Measurements from ENCODE around the gene SLC25A13.

Gene SLC25A13

GRCh38 chr7:96085953-96086352 is 235.9 kb downstream of the SLC25A13 start:
- no peak for FAIRE-seq

GRCh38 chr7:96084881-96085553 is 236.9 kb downstream of the SLC25A13 start:
- FAIRE-seq = no peak

DNA sequence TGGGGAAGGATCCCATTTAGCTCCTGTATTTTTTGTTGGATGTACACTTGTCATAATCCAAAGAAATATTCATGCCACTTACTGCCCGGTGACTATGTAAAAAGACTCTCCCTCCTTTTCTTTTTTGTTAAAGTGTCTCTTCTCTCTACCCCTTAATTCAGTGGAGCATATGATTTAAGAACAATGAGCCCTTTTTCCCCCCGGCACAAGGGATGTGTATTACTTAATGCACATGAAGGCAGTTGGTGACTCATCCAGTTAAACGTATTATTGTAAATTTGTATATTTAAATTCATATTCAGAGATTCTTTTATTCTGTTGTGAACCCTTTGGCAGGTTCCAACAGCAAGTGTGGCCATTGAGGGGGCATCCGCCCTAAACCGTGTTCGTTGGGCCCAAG is 241.9 kb downstream of the SLC25A13 start:
- FAIRE-seq = no peak

DNA sequence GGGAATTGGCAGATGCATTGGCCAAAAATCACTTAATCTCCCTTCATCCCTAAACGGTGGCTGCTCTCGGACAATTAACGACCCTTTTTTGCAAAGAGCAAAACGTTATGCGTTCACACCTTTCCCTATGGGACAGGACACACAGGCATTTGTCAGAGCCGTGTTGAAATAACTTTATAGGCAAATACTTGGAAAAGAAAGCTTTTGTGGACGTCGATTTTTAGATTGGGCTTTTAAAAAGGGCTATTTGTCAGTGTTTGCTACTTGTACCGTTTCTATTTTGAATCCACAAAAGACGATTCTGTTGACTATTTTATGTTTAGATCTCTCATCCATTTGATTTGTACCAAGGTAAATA is 245.6 kb downstream of the SLC25A13 start:
- no peak for FAIRE-seq

DNA sequence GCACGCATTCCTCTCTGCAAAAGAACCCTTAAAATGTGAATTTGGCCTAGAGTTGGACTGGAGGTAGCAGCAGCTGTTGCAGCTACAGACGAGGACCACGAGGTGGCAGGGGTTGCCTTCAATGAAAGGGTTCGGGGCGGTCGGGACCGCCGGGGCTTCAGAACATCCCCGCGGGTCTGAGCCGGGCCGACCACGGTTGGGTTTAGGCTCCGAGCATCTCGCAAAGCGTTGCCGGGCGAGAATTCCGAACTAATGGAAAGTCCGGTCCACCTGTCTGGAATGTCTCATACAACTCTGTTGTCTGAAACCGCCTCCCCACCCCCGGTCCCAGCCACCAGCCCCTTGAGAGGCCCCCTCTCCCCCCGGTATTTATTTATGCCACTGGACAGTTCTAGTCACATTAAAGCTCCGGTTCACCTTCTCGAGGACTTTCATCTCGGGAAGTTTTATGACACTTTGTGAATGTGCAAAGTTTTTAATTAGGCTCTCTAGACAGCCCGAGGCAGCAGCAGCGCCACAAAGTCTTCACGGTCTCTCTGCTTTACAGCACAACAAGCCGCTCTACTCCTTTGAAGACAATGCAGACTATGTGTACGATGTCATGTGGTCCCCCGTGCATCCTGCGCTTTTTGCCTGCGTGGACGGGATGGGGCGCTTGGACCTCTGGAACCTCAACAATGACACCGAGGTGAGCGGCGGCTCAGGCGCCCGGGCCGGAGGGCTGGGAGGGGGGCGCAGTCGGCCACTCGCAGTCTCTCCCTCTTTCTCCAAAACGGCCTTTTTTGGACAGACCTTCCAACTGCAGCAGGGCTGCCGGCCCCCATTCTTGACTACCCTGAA is 246.2 kb downstream of the SLC25A13 start:
- no peak for FAIRE-seq

DNA sequence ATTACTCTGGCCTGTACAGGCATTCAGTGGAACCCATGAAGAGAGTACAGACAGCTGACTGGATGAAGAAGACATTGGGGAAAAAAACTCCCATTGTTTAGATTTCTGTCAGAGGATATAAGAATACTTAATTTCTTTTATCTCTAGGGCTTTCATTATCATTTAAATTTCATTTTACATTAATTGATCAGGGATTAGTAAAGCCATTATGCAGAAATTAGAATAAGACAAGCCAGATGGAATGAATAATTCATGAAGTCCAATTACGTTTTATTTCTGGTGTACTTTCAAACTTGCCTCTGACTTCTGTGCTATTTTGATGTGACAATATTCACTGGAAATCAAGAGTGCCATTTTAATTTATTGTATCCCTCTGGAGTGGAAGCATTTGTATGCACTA is 247.0 kb downstream of the SLC25A13 start:
- no peak for FAIRE-seq

Measured in A204.1 (cell line).